ENCODE data around the gene GREM2. TPM values are rescaled to one million over a fixed set of nuclear protein-coding genes. Genes with fewer than 3 reads are reported as not detected.

Gene GREM2
- total RNA-seq, result not detected

DNA sequence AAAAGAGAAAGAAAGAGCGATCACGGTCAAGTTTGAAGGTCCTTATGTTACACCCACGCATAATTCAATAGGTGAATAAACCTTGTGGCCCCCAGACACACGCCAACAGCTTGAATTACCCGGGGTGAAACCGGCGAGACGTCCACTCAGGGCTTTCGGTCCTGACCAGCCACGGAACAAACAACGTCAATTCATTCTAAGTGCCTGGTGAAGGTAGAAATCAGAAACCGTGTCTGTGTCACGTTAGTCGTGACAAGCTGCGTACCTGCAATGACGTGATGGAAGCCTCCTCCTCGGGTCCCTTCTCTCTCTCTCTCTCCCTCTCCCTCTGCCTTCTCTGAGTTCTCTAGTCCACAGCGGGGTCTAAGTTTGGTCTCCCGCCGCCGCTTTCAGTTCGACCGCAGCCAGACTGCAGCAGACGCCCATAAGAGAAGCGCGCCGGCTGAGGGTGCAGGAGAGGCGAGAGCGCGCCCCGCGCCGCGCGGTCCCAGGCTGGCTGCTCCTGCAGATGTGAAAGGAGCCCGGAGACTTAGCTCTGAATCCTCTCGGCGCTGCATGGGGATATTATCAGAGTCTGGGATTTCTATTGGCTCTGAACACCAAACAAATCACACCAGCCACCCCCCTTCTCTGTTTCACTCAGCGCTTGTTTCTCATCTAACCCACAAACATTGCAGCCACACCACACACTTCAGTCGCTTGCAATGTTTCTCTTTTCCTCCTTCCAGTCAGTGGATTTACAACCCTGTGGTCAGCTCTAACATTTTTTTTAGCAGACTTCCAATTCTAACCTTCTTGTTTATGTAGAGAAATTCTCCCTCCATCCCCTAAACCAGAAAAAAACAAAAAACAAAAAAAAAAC is at the start of gene GREM2:
Gene GREM2 (minus strand): TSS at position 537 of the 862 bp plus-strand sequence. CDS start 118,680 bp downstream, outside the sequence.

Small RNA genes within 50 kb of the gene (small RNA-seq; reads per million reads assigned to genes)
- gene RNU5F-8P, result 0 reads per million in 2 donors

Data from melanocyte of skin (primary cell).